DOHH2 (cell line): Measurements from ENCODE around the gene TNNI2.

Experiments used
- CTCF ChIP-seq: fragments of 200-600 bp; sonication (generic); IDR thresholded peaks from one replicate; pipeline ENCODE4 v1.5.1; 2014; ENCODE audit warnings: antibody characterized with exemption, mild to moderate bottlenecking, low read depth, low read length; ENCODE audit not compliant: poor library complexity, severe bottlenecking
- EZH2phosphoT487 ChIP-seq: fragments of 200-600 bp; sonication (generic); IDR thresholded peaks from 2 replicates; pipeline ENCODE4 v1.6.1; 2017; ENCODE audit warnings: borderline replicate concordance, mild to moderate bottlenecking, antibody characterized with exemption, low read length, moderate library complexity, mixed read lengths

GRCh38 chr11:1820463-1821325 is 18.1 kb upstream of the TNNI2 start:
- no peak for TF ChIP-seq CTCF
- TF ChIP-seq EZH2phosphoT487, result no peak
